Fibroblast of the aortic adventitia (primary cell): ENCODE results near the gene QSOX1. TPM values are rescaled to one million over a fixed set of nuclear protein-coding genes. Genes with fewer than 3 reads are reported as not detected.

Experiments used
- DNase-seq: peaks from one replicate; pipeline ENCODE4 v3.0.0-alpha.2; 2010; ENCODE audit warnings: low read depth
- H3K4me3 ChIP-seq: 2 replicates; pipeline ENCODE4 v1.5.1; 2011; ENCODE audit warnings: low read depth, mild to moderate bottlenecking, control low read depth, low read length, moderate library complexity
- CTCF ChIP-seq: IDR thresholded peaks from 2 replicates; pipeline ENCODE4 v1.5.1; 2011; ENCODE audit warnings: mild to moderate bottlenecking, low read length, control low read depth, inconsistent platforms; ENCODE audit not compliant: insufficient read depth
- total RNA-seq: library from RNA; depleted of rRNA; stranded (reverse); fragments of >200 nt; gene quantifications from 2 replicates; pipeline ENCODE4 v1.2.3, GENCODE V29; 2012; ENCODE audit warnings: low replicate concordance

QSOX1 gene
- total RNA-seq, 1 donor = 261 TPM

- TF ChIP-seq CTCF = no peak
- no peak overlapping the region for H3K4me3 ChIP-seq
- DNase-seq = no peak
Observed at GRCh38 chr1:180163041-180163440, 8.4 kb downstream of the QSOX1 start.

- H3K4me3 ChIP-seq = no peak overlapping the region
- DNase-seq = no peak
- no peak for TF ChIP-seq CTCF
Observed at GRCh38 chr1:180165096-180165495, 10.4 kb downstream of the QSOX1 start.

- DNase-seq = no peak
- H3K4me3 ChIP-seq = no peak overlapping the region
- no peak for TF ChIP-seq CTCF
Observed at GRCh38 chr1:180165509-180166435, 11.1 kb downstream of the QSOX1 start.

GRCh38 chr1:180166436-180166800 lies 11.7 kb downstream of the QSOX1 start:
- H3K4me3 ChIP-seq = no peak overlapping the region
- TF ChIP-seq CTCF = no peak
- DNase-seq = no peak

GRCh38 chr1:180167021-180167701 lies 12.5 kb downstream of the QSOX1 start:
- peak; percentile 47 for DNase-seq

More at GRCh38 chr1:180167021-180167701, 12.5 kb downstream of the QSOX1 start:
- TF ChIP-seq CTCF = no peak
- no peak overlapping the region for H3K4me3 ChIP-seq
